Peyer's patch (tissue), 4 donors: ENCODE data around the gene NEMP2. TPM values are rescaled to one million over a fixed set of nuclear protein-coding genes. Genes with fewer than 3 reads are reported as not detected.

Experiments used
- DNase-seq, 3 donors: peaks; one replicate each; pipeline ENCODE4 v3.0.0-alpha.2; 2017 to 2019
- H3K27ac ChIP-seq, 4 donors: fragments of 200-600 bp; sonication (generic); one replicate each; pipeline ENCODE4 v1.5.1; 2016 to 2019
- H3K27me3 ChIP-seq, 2 donors: fragments of 200-600 bp; sonication (generic); one replicate each; pipeline ENCODE4 v1.5.1; 2019
- H3K36me3 ChIP-seq, 3 donors: fragments of 200-600 bp; sonication (generic); one replicate each; pipeline ENCODE4 v1.5.1; 2016 to 2019
- H3K4me1 ChIP-seq, 4 donors: fragments of 200-600 bp; sonication (generic); one replicate each; pipeline ENCODE4 v1.5.1; 2016 to 2019
- H3K4me3 ChIP-seq, 4 donors: fragments of 200-600 bp; sonication (generic); 1 replicate in 3 of 4; 2 replicates in 1 of 4; pipeline ENCODE4 v1.5.1; 2016 to 2019; ENCODE audit warnings: mild to moderate bottlenecking in 1 of 4
- H3K9me3 ChIP-seq, 4 donors: fragments of 200-600 bp; sonication (generic); one replicate each; pipeline ENCODE4 v1.5.1; 2016 to 2019; ENCODE audit warnings: mild to moderate bottlenecking in 1 of 4
- POLR2A ChIP-seq, 2 donors: fragments of 450-650 bp; IDR thresholded peaks; one replicate each; pipeline ENCODE4 v1.5.1; 2017; ENCODE audit warnings: antibody characterized with exemption in 2 of 2, mild to moderate bottlenecking in 2 of 2, moderate library complexity in 2 of 2
- total RNA-seq, 4 donors: library from RNA; depleted of rRNA; stranded (reverse); fragments of >200 nt; gene quantifications; one replicate each; pipeline ENCODE4 v1.1.0, GENCODE V29; 2016
- TF ChIP-seq, protein P1 (sequence below), 6 experiments: fragments of 450-650 bp in 4 of 6; fragments of 200-600 bp in 2 of 6; sonication (generic) in 1 of 6; IDR thresholded peaks; one replicate each; pipeline ENCODE4 v1.5.1; 2017 to 2019; ENCODE audit warnings: antibody characterized with exemption in 6 of 6, mild to moderate bottlenecking in 3 of 6, moderate library complexity in 1 of 6

NEMP2 gene
- total RNA-seq, 4 donors from 2014 or later: 0.85 to 11.6 (median 1.8) TPM

DNA sequence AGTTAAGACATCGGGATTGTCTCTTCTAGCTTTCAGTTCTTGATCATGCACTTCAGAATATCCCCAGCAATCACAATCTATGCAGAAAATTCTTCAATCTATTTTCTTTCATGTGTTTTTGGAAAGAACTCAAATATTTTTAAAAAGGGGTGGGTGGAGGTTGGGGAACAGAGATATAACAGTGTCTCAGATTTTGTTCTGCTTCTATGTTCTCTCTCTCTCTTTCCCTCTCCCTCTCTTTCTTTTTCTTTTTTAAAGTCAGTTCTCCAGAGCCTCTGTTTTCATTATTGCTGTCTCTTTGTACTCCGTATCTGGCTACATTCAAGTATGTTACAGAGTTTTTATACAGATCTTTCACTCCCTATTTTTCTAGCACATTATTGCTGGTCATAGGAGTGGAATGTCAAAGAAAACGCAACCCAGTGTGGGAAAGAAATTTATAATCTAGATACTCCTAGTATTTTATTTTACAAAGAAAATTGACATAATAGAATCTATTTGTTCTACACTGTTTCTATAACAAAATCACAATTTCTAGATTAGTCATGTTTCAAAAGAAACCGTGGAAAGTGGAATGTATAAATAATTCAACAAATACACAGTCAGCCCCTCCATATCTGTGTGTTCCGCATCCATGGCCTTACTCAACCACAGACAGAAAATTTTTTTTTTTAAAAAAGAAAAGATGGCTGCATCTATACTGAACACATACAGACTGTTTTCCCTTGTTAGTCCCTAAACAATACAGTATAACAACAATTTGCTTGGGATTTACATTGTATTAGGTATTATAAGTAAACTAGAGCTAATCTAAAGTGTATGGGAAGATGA, 11.2 kb upstream of the NEMP2 start:
- H3K27ac ChIP-seq: no peak overlapping the region
- no peak for DNase-seq
- TF ChIP-seq, protein P1, sequence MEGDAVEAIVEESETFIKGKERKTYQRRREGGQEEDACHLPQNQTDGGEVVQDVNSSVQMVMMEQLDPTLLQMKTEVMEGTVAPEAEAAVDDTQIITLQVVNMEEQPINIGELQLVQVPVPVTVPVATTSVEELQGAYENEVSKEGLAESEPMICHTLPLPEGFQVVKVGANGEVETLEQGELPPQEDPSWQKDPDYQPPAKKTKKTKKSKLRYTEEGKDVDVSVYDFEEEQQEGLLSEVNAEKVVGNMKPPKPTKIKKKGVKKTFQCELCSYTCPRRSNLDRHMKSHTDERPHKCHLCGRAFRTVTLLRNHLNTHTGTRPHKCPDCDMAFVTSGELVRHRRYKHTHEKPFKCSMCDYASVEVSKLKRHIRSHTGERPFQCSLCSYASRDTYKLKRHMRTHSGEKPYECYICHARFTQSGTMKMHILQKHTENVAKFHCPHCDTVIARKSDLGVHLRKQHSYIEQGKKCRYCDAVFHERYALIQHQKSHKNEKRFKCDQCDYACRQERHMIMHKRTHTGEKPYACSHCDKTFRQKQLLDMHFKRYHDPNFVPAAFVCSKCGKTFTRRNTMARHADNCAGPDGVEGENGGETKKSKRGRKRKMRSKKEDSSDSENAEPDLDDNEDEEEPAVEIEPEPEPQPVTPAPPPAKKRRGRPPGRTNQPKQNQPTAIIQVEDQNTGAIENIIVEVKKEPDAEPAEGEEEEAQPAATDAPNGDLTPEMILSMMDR (IDR thresholded peaks at IDR 0.05): no peak
- no peak for TF ChIP-seq POLR2A (IDR thresholded peaks at IDR 0.05)
- peak overlapping the region in 1 of 4 donors; percentile 0 for H3K4me3 ChIP-seq
- H3K4me1 ChIP-seq: no peaks in the 10 kb centered on the region
- peaks cover 0 to 4% (median 0%) of the 10 kb centered on the region in 4 donors for H3K9me3 ChIP-seq
- no peaks in the 10 kb centered on the region for H3K36me3 ChIP-seq
- no peaks in the 10 kb centered on the region for H3K27me3 ChIP-seq

GRCh38 chr2:190545093-190545492, 10.6 kb upstream of the NEMP2 start:
- Histone ChIP-seq H3K27me3 (no peaks in the 10 kb centered on the region), H3K9me3 (peaks cover 0 to 11% (median 0%) of the 10 kb centered on the region in 4 donors), H3K4me1 (no peaks in the 10 kb centered on the region), H3K36me3 (no peaks in the 10 kb centered on the region), H3K27ac (no peak overlapping the region), H3K4me3 (peak overlapping the region in 1 of 4 donors; percentile 0)
- TF ChIP-seq, protein P1 (IDR thresholded peaks at IDR 0.05): no peak
- no peak for TF ChIP-seq POLR2A (IDR thresholded peaks at IDR 0.05)
- DNase-seq: no peak

DNA sequence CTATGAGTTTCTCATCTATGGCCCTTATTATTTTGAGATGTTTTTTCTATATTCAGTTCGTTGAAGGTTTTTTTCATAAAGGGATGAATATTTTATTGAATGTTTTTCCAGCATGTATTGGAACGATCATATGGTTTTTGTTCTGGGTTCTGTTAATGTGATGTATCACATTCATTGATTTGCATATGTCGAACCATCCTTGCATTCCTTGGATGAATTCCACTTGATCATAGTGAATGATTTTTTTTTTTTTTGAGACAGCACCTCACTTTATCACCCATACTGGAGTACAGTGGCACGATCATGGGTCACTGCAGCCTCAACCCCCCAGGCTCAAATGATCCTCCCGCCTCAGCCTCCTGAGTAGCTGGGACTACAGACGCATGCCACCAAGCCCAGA, 5.5 kb upstream of the NEMP2 start:
- no peaks in the 10 kb centered on the region for H3K27me3 ChIP-seq

DNA sequence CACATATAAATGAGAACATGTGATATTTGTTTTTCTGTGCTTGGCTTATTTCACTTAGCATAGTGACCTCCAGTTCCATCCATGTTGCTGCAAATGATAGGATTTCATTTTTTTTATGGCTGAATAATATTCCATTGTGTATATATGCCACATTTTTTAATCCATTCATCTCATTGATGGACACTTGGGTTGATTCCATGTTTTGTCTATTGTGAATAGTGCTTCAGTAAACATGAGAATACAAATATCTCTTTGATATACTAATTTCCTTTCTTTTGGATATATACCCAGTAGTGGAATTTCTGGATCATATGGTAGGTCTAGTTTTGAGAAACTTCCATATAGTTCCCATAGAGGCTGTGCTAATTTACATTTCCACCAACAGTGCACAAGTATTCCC, 3.7 kb upstream of the NEMP2 start:
- no peak overlapping the region for H3K4me3 ChIP-seq
- peaks cover 0 to 13% (median 0%) of the 10 kb centered on the region in 4 donors for H3K9me3 ChIP-seq
- H3K27me3 ChIP-seq: no peaks in the 10 kb centered on the region
- no peaks in the 10 kb centered on the region for H3K36me3 ChIP-seq
- no peak for DNase-seq
- no peaks in the 10 kb centered on the region for H3K4me1 ChIP-seq
- TF ChIP-seq, protein P1 (IDR thresholded peaks at IDR 0.05): no peak
- TF ChIP-seq POLR2A (IDR thresholded peaks at IDR 0.05): no peak
- H3K27ac ChIP-seq: no peak overlapping the region

More for the DNA sequence above, 5.5 kb upstream of the NEMP2 start:
- H3K36me3 ChIP-seq: no peaks in the 10 kb centered on the region
- TF ChIP-seq POLR2A (IDR thresholded peaks at IDR 0.05): no peak
- TF ChIP-seq, protein P1 (IDR thresholded peaks at IDR 0.05): no peak
- DNase-seq: no peak
- no peak overlapping the region for H3K4me3 ChIP-seq
- H3K27ac ChIP-seq: no peak overlapping the region
- H3K9me3 ChIP-seq: peaks cover 0 to 13% (median 0%) of the 10 kb centered on the region in 4 donors
- no peaks in the 10 kb centered on the region for H3K4me1 ChIP-seq

DNA sequence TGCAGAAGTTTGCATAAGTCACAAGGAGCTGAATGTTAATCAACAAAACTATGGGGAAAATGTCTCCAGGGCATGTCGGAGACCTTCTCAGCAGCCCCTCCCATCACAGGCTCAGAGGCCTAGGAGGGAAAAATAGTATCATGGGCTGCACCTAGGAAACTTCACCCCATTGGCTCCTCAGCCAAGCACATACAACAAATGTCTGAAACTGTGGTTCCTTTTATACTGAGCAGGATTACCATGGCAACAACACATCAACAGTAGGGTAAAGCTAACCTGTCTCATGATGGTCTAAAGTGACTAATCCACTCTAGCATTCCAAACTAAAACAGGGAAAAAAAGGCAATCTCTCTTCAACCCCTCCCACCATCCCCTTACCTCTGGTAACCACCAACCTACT, 3.2 kb upstream of the NEMP2 start:
- Histone ChIP-seq H3K27me3 (no peaks in the 10 kb centered on the region), H3K4me1 (peaks cover 0 to 4% (median 0%) of the 10 kb centered on the region in 4 donors), H3K36me3 (no peaks in the 10 kb centered on the region), H3K4me3 (no peak overlapping the region), H3K9me3 (peaks cover 0 to 13% (median 0%) of the 10 kb centered on the region in 4 donors), H3K27ac (no peak overlapping the region)
- DNase-seq: no peak
- TF ChIP-seq POLR2A (IDR thresholded peaks at IDR 0.05): no peak
- TF ChIP-seq, protein P1 (IDR thresholded peaks at IDR 0.05): no peak
